IMR-90 (cell line): ENCODE results near the gene METTL8. TPM values are rescaled to one million over a fixed set of nuclear protein-coding genes. Genes with fewer than 3 reads are reported as not detected.
A peak's percentile ranks its signal among the peaks of the same experiment; 100 is the strongest.

Source experiments
- ATAC-seq: fragments of 200-7000 bp; cut with Tn5 transposase; 2 replicates; pipeline ENCODE4 v1.9.1; 2020; ENCODE audit warnings: low read depth, mild to moderate bottlenecking, moderate library complexity
- BruUV-seq: library from RNA; stranded (reverse); fragments of 400-500 nt; replicated peaks from 2 replicates; lab custom pipeline; 2021; lab: Mats Ljungman, UMichigan
- CTCF ChIA-PET: fragments of 300-600 bp; formaldehyde crosslinking; extraction: SDS; loops from one replicate; lab custom pipeline; 2021; ENCODE audit warnings: antibody characterized with exemption; lab: Yijun Ruan, JAX
- POLR2A ChIA-PET: fragments of 300-600 bp; sonication (Branson Sonifier 250); formaldehyde crosslinking; loops from one replicate; lab custom pipeline; 2022; ENCODE audit warnings: antibody characterized with exemption; ENCODE audit not compliant: unreplicated experiment; lab: Charles Lee
- DNase-seq: peaks from one replicate; pipeline ENCODE4 v3.0.0; 2013
- H2AFZ ChIP-seq: replicated peaks from 2 replicates; pipeline ENCODE3; 2013; ENCODE audit warnings: low read length, mild to moderate bottlenecking; ENCODE audit not compliant: poor library complexity
- H2AK5ac ChIP-seq: 2 replicates; pipeline ENCODE4 v1.6.1; 2013; ENCODE audit warnings: low read depth, low read length, inconsistent platforms
- H2AK9ac ChIP-seq: replicated peaks from 2 replicates; pipeline ENCODE3; 2013; ENCODE audit warnings: mild to moderate bottlenecking, low read depth, low read length, moderate library complexity; ENCODE audit not compliant: poor library complexity
- H2BK120ac ChIP-seq: 2 replicates; pipeline ENCODE4 v1.6.1; 2013; ENCODE audit warnings: low read depth, low read length, inconsistent platforms
- H2BK15ac ChIP-seq: 3 replicates; pipeline ENCODE4 v1.6.1; 2013; ENCODE audit warnings: low read depth, low read length, inconsistent platforms
- H2BK20ac ChIP-seq: 2 replicates; pipeline ENCODE4 v1.6.1; 2013; ENCODE audit warnings: low read depth, mild to moderate bottlenecking, inconsistent platforms, low read length, moderate library complexity
- H2BK5ac ChIP-seq: 2 replicates; pipeline ENCODE4 v1.6.1; 2013; ENCODE audit warnings: mild to moderate bottlenecking, low read depth, low read length, inconsistent platforms; ENCODE audit not compliant: poor library complexity, severe bottlenecking
- H3K14ac ChIP-seq: replicated peaks from 2 replicates; pipeline ENCODE4 v1.6.1; 2013; ENCODE audit warnings: low read depth, low read length, inconsistent platforms
- H3K18ac ChIP-seq: 2 replicates; pipeline ENCODE4 v1.6.1; 2013; ENCODE audit warnings: low read depth, low read length, control low read depth
- H3K23ac ChIP-seq: 2 replicates; pipeline ENCODE4 v1.6.1; 2013; ENCODE audit warnings: low read depth, low read length, inconsistent platforms
- H3K27ac ChIP-seq: 2 replicates; pipeline ENCODE4 v1.5.1; 2013; ENCODE audit warnings: mild to moderate bottlenecking, control low read depth, low read length; ENCODE audit not compliant: insufficient read depth
- H3K27me3 ChIP-seq: 2 replicates; pipeline ENCODE4 v1.6.1; 2013; ENCODE audit warnings: low read length; ENCODE audit not compliant: control insufficient read depth, insufficient read depth
- H3K36me3 ChIP-seq: 2 replicates; pipeline ENCODE4 v1.6.1; 2013; ENCODE audit warnings: low read length, mixed read lengths; ENCODE audit not compliant: control insufficient read depth, insufficient read depth
- H3K4ac ChIP-seq: 2 replicates; pipeline ENCODE4 v1.6.1; 2013; ENCODE audit warnings: low read depth, low read length, inconsistent platforms
- H3K4me1 ChIP-seq: 2 replicates; pipeline ENCODE4 v1.6.1; 2013; ENCODE audit warnings: low read length, mixed read lengths; ENCODE audit not compliant: control insufficient read depth, insufficient read depth
- H3K4me2 ChIP-seq: 2 replicates; pipeline ENCODE4 v1.6.1; 2013; ENCODE audit warnings: low read depth, mild to moderate bottlenecking, control low read depth, low read length, moderate library complexity
- H3K4me3 ChIP-seq: 2 replicates; pipeline ENCODE4 v1.5.1; 2013; ENCODE audit warnings: low read depth, mild to moderate bottlenecking, control low read depth, low read length, moderate library complexity; ENCODE audit not compliant: insufficient read depth
- H3K56ac ChIP-seq: 2 replicates; pipeline ENCODE4 v1.6.1; 2013; ENCODE audit warnings: low read length, inconsistent platforms; ENCODE audit not compliant: insufficient read depth; ENCODE audit errors: extremely low read depth
- H3K79me1 ChIP-seq, 2 experiments: 2 replicates each; pipeline ENCODE4 v1.6.1; 2013; ENCODE audit warnings: low read length in 2 of 2, inconsistent platforms in 1 of 2, low read depth in 1 of 2
- H3K9ac ChIP-seq: 2 replicates; pipeline ENCODE4 v1.6.1; 2013; ENCODE audit warnings: low read depth, low read length, control low read depth
- H3K9me1 ChIP-seq: 2 replicates; pipeline ENCODE4 v1.6.1; 2013; ENCODE audit warnings: low read length, inconsistent platforms; ENCODE audit not compliant: insufficient read depth
- H3K9me3 ChIP-seq: 2 replicates; pipeline ENCODE4 v1.6.1; 2013; ENCODE audit warnings: low read length; ENCODE audit not compliant: control insufficient read depth, insufficient read depth
- H4K20me1 ChIP-seq: 2 replicates; pipeline ENCODE4 v1.6.1; 2013; ENCODE audit warnings: low read length, inconsistent platforms; ENCODE audit not compliant: insufficient read depth
- H4K5ac ChIP-seq: 2 replicates; pipeline ENCODE4 v1.6.1; 2013; ENCODE audit warnings: mild to moderate bottlenecking, low read depth, low read length, control low read depth
- H4K8ac ChIP-seq, 2 experiments: 2 replicates each; pipeline ENCODE4 v1.6.1; 2013; ENCODE audit warnings: low read depth in 2 of 2, low read length in 2 of 2, control low read depth in 1 of 2, inconsistent platforms in 1 of 2
- H4K91ac ChIP-seq: 2 replicates; pipeline ENCODE4 v1.6.1; 2013; ENCODE audit warnings: low read depth, low read length, inconsistent platforms; ENCODE audit not compliant: insufficient read depth
- BHLHE40 ChIP-seq: fragments of 150-350 bp; IDR thresholded peaks from 2 replicates; pipeline ENCODE4 v1.6.1; 2016; ENCODE audit warnings: mild to moderate bottlenecking, low read depth, low read length
- CTCF ChIP-seq: conservative IDR thresholded peaks from 2 replicates; pipeline ENCODE4 v1.5.1; 2012; ENCODE audit warnings: mild to moderate bottlenecking, low read depth, low read length, improper control_type of control experiment
- ELK1 ChIP-seq: fragments of 150-350 bp; IDR thresholded peaks from 2 replicates; pipeline ENCODE4 v1.6.1; 2016; ENCODE audit warnings: low read depth, mild to moderate bottlenecking, low read length, moderate library complexity, borderline replicate concordance
- FOS ChIP-seq: fragments of 150-350 bp; IDR thresholded peaks from 2 replicates; pipeline ENCODE4 v1.6.1; 2016; ENCODE audit warnings: low read depth, low read length
- MAFK ChIP-seq: IDR thresholded peaks from 2 replicates; pipeline ENCODE4 v1.6.1; 2012; ENCODE audit warnings: low read depth, low read length, improper control_type of control experiment
- MAZ ChIP-seq: IDR thresholded peaks from 2 replicates; pipeline ENCODE4 v1.6.1; 2012; ENCODE audit warnings: low read depth, mild to moderate bottlenecking, low read length, improper control_type of control experiment, moderate library complexity, borderline replicate concordance
- POLR2A ChIP-seq: IDR thresholded peaks from 2 replicates; pipeline ENCODE4 v1.6.1; 2012; ENCODE audit warnings: mild to moderate bottlenecking, low read depth, low read length
- RAD21 ChIP-seq: IDR thresholded peaks from 2 replicates; pipeline ENCODE4 v1.6.1; 2012; ENCODE audit warnings: low read length, improper control_type of control experiment
- RCOR1 ChIP-seq: IDR thresholded peaks from 2 replicates; pipeline ENCODE4 v1.6.1; 2012; ENCODE audit warnings: mild to moderate bottlenecking, low read length, improper control_type of control experiment; ENCODE audit not compliant: insufficient replicate concordance
- RFX5 ChIP-seq: IDR thresholded peaks from 2 replicates; pipeline ENCODE4 v1.8.0; 2012; ENCODE audit warnings: low read depth, mild to moderate bottlenecking, low read length, moderate library complexity
- SMC3 ChIP-seq: fragments of 150-350 bp; IDR thresholded peaks from 2 replicates; pipeline ENCODE4 v1.6.1; 2016; ENCODE audit warnings: low read depth, mild to moderate bottlenecking, antibody characterized with exemption, low read length, moderate library complexity
- USF2 ChIP-seq: fragments of 150-350 bp; IDR thresholded peaks from 2 replicates; pipeline ENCODE4 v1.6.1; 2017; ENCODE audit warnings: mild to moderate bottlenecking, antibody characterized with exemption, low read length, low read depth
- WGBS, 2 experiments: methylation state at CpG; one replicate each; pipeline versions ENCODE4 v1.1.5 to v1.1.7; 2013; ENCODE audit warnings: missing lambda C conversion rate in 2 of 2; ENCODE audit not compliant: insufficient read length in 1 of 2; ENCODE audit errors: extremely low coverage in 2 of 2; 5-methylcytosine and 5-hydroxymethylcytosine counted together
- dilution Hi-C: fragments of 300-500 bp; cut with HindIII; formaldehyde crosslinking; loops from one replicate; pipeline ENCODE4 v1.14.3; 2018; ENCODE audit warnings: low sequenced_read_pairs; ENCODE audit not compliant: unreplicated experiment
- in situ Hi-C: fragments of 300-500 bp; cut with MboI; formaldehyde crosslinking; loops from 3 replicates; pipeline ENCODE4 v1.14.3; 2019; ENCODE audit warnings: low sequenced_read_pairs, inconsistent platforms, mixed read lengths
- intact Hi-C: fragments of 100-400 bp; cut with micrococcal nuclease; formaldehyde crosslinking; loops from 2 replicates; pipeline ENCODE4 v1.10.0; 2022
- polyA plus RNA-seq, 3 experiments: library from polyadenylated mRNA; depleted of rRNA; stranded (reverse); fragments of >200 nt; gene quantifications; 2 replicates each; pipeline ENCODE4 v1.2.3, GENCODE V29; 2012; ENCODE audit warnings: low replicate concordance in 1 of 3
- total RNA-seq: library from RNA; depleted of rRNA; stranded (reverse); fragments of >200 nt; gene quantifications from 2 replicates; pipeline ENCODE4 v1.2.3, GENCODE V29; 2012

The METTL8 gene
- total and polyA plus RNA-seq, 2 of the 4 experiments (the other 2 are of a cell fraction) = 6.9 to 10.6 TPM

GRCh38 chr2:171365778-171366177 is 68.0 kb downstream of the METTL8 start:
- Histone ChIP-seq H4K20me1 (no peaks in the 10 kb centered on the region), H4K91ac (no peak overlapping the region), H3K23ac (no peak overlapping the region), H3K9me1 (no peaks in the 10 kb centered on the region), H3K18ac (no peak overlapping the region), H3K27ac (no peak overlapping the region), H2BK20ac (no peak overlapping the region), H2BK120ac (no peak overlapping the region), H2AK9ac (no peak overlapping the region), H3K4me1 (no peaks in the 10 kb centered on the region), H3K56ac (no peak overlapping the region), H3K9ac (no peak overlapping the region), H3K4ac (no peak overlapping the region), H3K4me2 (no peak overlapping the region), H3K36me3 (no peaks in the 10 kb centered on the region), H2BK5ac (no peak overlapping the region), H4K5ac (no peak overlapping the region), H3K9me3 (0 out of 2 replicates have a peak, but pooled peaks cover 2% of the 10 kb centered on the region), H2BK15ac (no peak overlapping the region), H3K79me1 (no peaks in the 10 kb centered on the region; a peak in 1 of 4 replicates), H3K27me3 (no peaks in the 10 kb centered on the region), H2AFZ (no peak overlapping the region), H3K14ac (peak overlapping the region; percentile 48; the same call in 1 of the 2 replicates), H2AK5ac (no peak overlapping the region), H3K4me3 (no peak overlapping the region), H4K8ac (no peak overlapping the region)
- no TSS peak for BruUV-seq
- POLR2A ChIA-PET = no interaction called here
- intact Hi-C loops = no loop called here
- no peak for ATAC-seq
- in situ Hi-C loops = no loop called here
- dilution Hi-C loops = no loop called here
- CTCF ChIA-PET = no interaction called here
- no peak for DNase-seq
- WGBS, 2 experiments = 100% methylated on average over 1 of the region's 1 CpG; no CpG with 5 or more reads in 1 of the 2 experiments
- TF ChIP-seq CTCF (no peak), USF2 (no peak), BHLHE40 (no peak), POLR2A (no peak), ELK1 (no peak), MAZ (no peak), FOS (no peak), RFX5 (no peak), RAD21 (no peak), RCOR1 (no peak), SMC3 (no peak), MAFK (no peak)
